HEK293 (cell line): Measurements from ENCODE around the gene GSG1L.

Experiments used
- CTCF ChIA-PET: fragments of 350-600 bp; formaldehyde crosslinking; extraction: SDS; loops from one replicate; lab custom pipeline; 2021; ENCODE audit warnings: antibody characterized with exemption; lab: Yijun Ruan, JAX
- POLR2A ChIA-PET: fragments of 300-600 bp; formaldehyde crosslinking; extraction: SDS; loops from one replicate; lab custom pipeline; 2020; ENCODE audit warnings: antibody characterized with exemption, inconsistent platforms; lab: Yijun Ruan, JAX
- H3K27ac ChIP-seq: fragments of 200-500 bp; sonication (Bioruptor generic); 2 replicates; pipeline ENCODE4 v1.5.1; 2014; ENCODE audit warnings: low read depth, low read length, control low read depth, inconsistent platforms; ENCODE audit errors: extremely low read depth
- H3K36me3 ChIP-seq, 2 experiments: fragments of 200-500 bp in 1 of 2; sonication (Bioruptor generic) in 1 of 2; 1 replicate in 1 of 2; 2 replicates in 1 of 2; pipeline ENCODE4 v1.5.1; 2014 to 2017; ENCODE audit warnings: inconsistent platforms in 2 of 2, low read length in 2 of 2; ENCODE audit not compliant: control insufficient read depth in 2 of 2, insufficient read depth in 1 of 2
- H3K4me1 ChIP-seq: fragments of 200-500 bp; sonication (Bioruptor generic); 2 replicates; pipeline ENCODE4 v1.5.1; 2014; ENCODE audit warnings: mild to moderate bottlenecking, low read length, inconsistent platforms; ENCODE audit not compliant: control insufficient read depth, insufficient read depth
- H3K4me3 ChIP-seq: 2 replicates; pipeline ENCODE4 v1.5.1; 2011; ENCODE audit warnings: low read depth, mild to moderate bottlenecking, control low read depth, low read length, moderate library complexity
- H3K9me3 ChIP-seq: fragments of 200-500 bp; sonication (Bioruptor generic); 2 replicates; pipeline ENCODE4 v1.5.1; 2014; ENCODE audit warnings: low read depth, low read length, inconsistent platforms; ENCODE audit not compliant: control insufficient read depth, insufficient read depth
- BCL11B ChIP-seq: fragments of 450-650 bp; formaldehyde crosslinking; IDR thresholded peaks from 2 replicates; pipeline ENCODE4 v1.5.1; 2016; ENCODE audit warnings: low read depth, missing biosample characterization, missing genetic modification characterization
- EGR2 ChIP-seq: fragments of 450-650 bp; formaldehyde crosslinking; IDR thresholded peaks from 2 replicates; pipeline ENCODE4 v1.5.1; 2016; ENCODE audit warnings: low read depth, missing biosample characterization, missing genetic modification characterization
- MEIS1 ChIP-seq: sonication (generic); formaldehyde crosslinking; IDR thresholded peaks from 2 replicates; pipeline ENCODE4 v1.8.1; 2022; ENCODE audit warnings: missing genetic modification reagents, mild to moderate bottlenecking, borderline replicate concordance
- PRDM1 ChIP-seq: fragments of 450-650 bp; formaldehyde crosslinking; IDR thresholded peaks from 2 replicates; pipeline ENCODE4; 2016; ENCODE audit warnings: missing biosample characterization, missing genetic modification characterization
- TCF7L2 ChIP-seq: IDR thresholded peaks from 2 replicates; pipeline ENCODE4 v1.6.1; 2011; ENCODE audit warnings: low read depth, mild to moderate bottlenecking, inconsistent platforms, low read length, moderate library complexity, borderline replicate concordance
- WT1 ChIP-seq: fragments of 450-650 bp; formaldehyde crosslinking; IDR thresholded peaks from 2 replicates; pipeline ENCODE4 v1.5.1; 2016; ENCODE audit warnings: missing biosample characterization, missing genetic modification characterization
- ZBTB1 ChIP-seq: fragments of 450-650 bp; formaldehyde crosslinking; IDR thresholded peaks from 2 replicates; pipeline ENCODE4 v1.5.1; 2016; ENCODE audit warnings: missing biosample characterization, missing genetic modification characterization
- ZBTB17 ChIP-seq: fragments of 450-650 bp; formaldehyde crosslinking; IDR thresholded peaks from 2 replicates; pipeline ENCODE4 v1.5.1; 2016; ENCODE audit warnings: missing biosample characterization, missing genetic modification characterization
- ZBTB48 ChIP-seq: fragments of 450-650 bp; formaldehyde crosslinking; IDR thresholded peaks from 2 replicates; pipeline ENCODE4 v1.5.1; 2016; ENCODE audit warnings: missing biosample characterization, missing genetic modification characterization
- ZFP41 ChIP-seq: fragments of 450-650 bp; formaldehyde crosslinking; IDR thresholded peaks from 2 replicates; pipeline ENCODE4 v1.5.1; 2016; ENCODE audit warnings: missing biosample characterization, missing genetic modification characterization, borderline replicate concordance
- ZNF16 ChIP-seq: fragments of 450-650 bp; formaldehyde crosslinking; IDR thresholded peaks from 2 replicates; pipeline ENCODE4 v1.5.1; 2016; ENCODE audit warnings: low read depth, missing biosample characterization, missing genetic modification characterization
- ZNF169 ChIP-seq: fragments of 450-650 bp; formaldehyde crosslinking; IDR thresholded peaks from 2 replicates; pipeline ENCODE4 v1.5.1; 2016; ENCODE audit warnings: missing biosample characterization, missing genetic modification characterization
- ZNF2 ChIP-seq: fragments of 450-650 bp; formaldehyde crosslinking; IDR thresholded peaks from 2 replicates; pipeline ENCODE4 v1.5.1; 2016; ENCODE audit warnings: missing biosample characterization, missing genetic modification characterization
- ZNF202 ChIP-seq: fragments of 450-650 bp; formaldehyde crosslinking; IDR thresholded peaks from 2 replicates; pipeline ENCODE4 v1.5.1; 2016; ENCODE audit warnings: missing biosample characterization, missing genetic modification characterization, borderline replicate concordance
- ZNF24 ChIP-seq: fragments of 450-650 bp; formaldehyde crosslinking; IDR thresholded peaks from 2 replicates; pipeline ENCODE4 v1.5.1; 2016; ENCODE audit warnings: missing biosample characterization, missing genetic modification characterization
- ZNF302 ChIP-seq: fragments of 450-650 bp; formaldehyde crosslinking; IDR thresholded peaks from 2 replicates; pipeline ENCODE4 v1.5.1; 2016; ENCODE audit warnings: missing biosample characterization, missing genetic modification characterization, low read depth
- ZNF311 ChIP-seq: fragments of 450-650 bp; formaldehyde crosslinking; IDR thresholded peaks from 2 replicates; pipeline ENCODE4 v1.5.1; 2017; ENCODE audit warnings: missing biosample characterization, missing genetic modification characterization, borderline replicate concordance
- ZNF341 ChIP-seq: fragments of 450-650 bp; formaldehyde crosslinking; IDR thresholded peaks from 2 replicates; pipeline ENCODE4; 2016; ENCODE audit warnings: low read depth, missing biosample characterization, missing genetic modification characterization
- ZNF37A ChIP-seq: fragments of 450-650 bp; IDR thresholded peaks from 2 replicates; pipeline ENCODE4 v1.5.1; 2018; ENCODE audit warnings: missing biosample characterization, missing genetic modification characterization
- ZNF501 ChIP-seq: fragments of 450-650 bp; formaldehyde crosslinking; IDR thresholded peaks from 2 replicates; pipeline ENCODE4 v1.5.1; 2016; ENCODE audit warnings: missing biosample characterization, missing genetic modification characterization
- ZNF513 ChIP-seq: fragments of 450-650 bp; IDR thresholded peaks from 2 replicates; pipeline ENCODE4 v1.5.1; 2018; ENCODE audit warnings: missing biosample characterization, missing genetic modification characterization
- ZNF549 ChIP-seq: fragments of 450-650 bp; IDR thresholded peaks from 2 replicates; pipeline ENCODE4 v1.5.1; 2018; ENCODE audit warnings: missing biosample characterization, missing genetic modification characterization, mild to moderate bottlenecking, inconsistent platforms, moderate library complexity
- ZNF558 ChIP-seq: fragments of 450-650 bp; formaldehyde crosslinking; IDR thresholded peaks from 2 replicates; pipeline ENCODE4 v1.5.1; 2016; ENCODE audit warnings: missing biosample characterization, missing genetic modification characterization
- ZNF561 ChIP-seq: fragments of 450-650 bp; IDR thresholded peaks from 2 replicates; pipeline ENCODE4 v1.5.1; 2018; ENCODE audit warnings: missing biosample characterization, missing genetic modification characterization, borderline replicate concordance
- ZNF571 ChIP-seq: fragments of 450-650 bp; formaldehyde crosslinking; IDR thresholded peaks from 2 replicates; pipeline ENCODE4 v1.5.0; 2017; ENCODE audit warnings: missing biosample characterization, missing genetic modification characterization
- ZNF660 ChIP-seq: fragments of 450-650 bp; IDR thresholded peaks from 2 replicates; pipeline ENCODE4 v1.5.1; 2018; ENCODE audit warnings: missing biosample characterization, mild to moderate bottlenecking, missing genetic modification characterization
- ZNF747 ChIP-seq: fragments of 450-650 bp; formaldehyde crosslinking; IDR thresholded peaks from 2 replicates; pipeline ENCODE4 v1.5.1; 2016; ENCODE audit warnings: missing biosample characterization, missing genetic modification characterization
- TF ChIP-seq, protein P1 (sequence below): fragments of 450-650 bp; formaldehyde crosslinking; IDR thresholded peaks from 2 replicates; pipeline ENCODE4 v1.5.1; 2016; ENCODE audit warnings: missing biosample characterization, missing genetic modification characterization
- TF ChIP-seq, protein P2 (sequence below): fragments of 450-650 bp; formaldehyde crosslinking; IDR thresholded peaks from 2 replicates; pipeline ENCODE4 v1.5.1; 2016; ENCODE audit warnings: missing biosample characterization, missing genetic modification characterization
- TF ChIP-seq, protein P3 (sequence below): fragments of 450-650 bp; formaldehyde crosslinking; IDR thresholded peaks from 2 replicates; pipeline ENCODE4 v1.5.1; 2016; ENCODE audit warnings: missing biosample characterization, missing genetic modification characterization

The GSG1L gene

DNA sequence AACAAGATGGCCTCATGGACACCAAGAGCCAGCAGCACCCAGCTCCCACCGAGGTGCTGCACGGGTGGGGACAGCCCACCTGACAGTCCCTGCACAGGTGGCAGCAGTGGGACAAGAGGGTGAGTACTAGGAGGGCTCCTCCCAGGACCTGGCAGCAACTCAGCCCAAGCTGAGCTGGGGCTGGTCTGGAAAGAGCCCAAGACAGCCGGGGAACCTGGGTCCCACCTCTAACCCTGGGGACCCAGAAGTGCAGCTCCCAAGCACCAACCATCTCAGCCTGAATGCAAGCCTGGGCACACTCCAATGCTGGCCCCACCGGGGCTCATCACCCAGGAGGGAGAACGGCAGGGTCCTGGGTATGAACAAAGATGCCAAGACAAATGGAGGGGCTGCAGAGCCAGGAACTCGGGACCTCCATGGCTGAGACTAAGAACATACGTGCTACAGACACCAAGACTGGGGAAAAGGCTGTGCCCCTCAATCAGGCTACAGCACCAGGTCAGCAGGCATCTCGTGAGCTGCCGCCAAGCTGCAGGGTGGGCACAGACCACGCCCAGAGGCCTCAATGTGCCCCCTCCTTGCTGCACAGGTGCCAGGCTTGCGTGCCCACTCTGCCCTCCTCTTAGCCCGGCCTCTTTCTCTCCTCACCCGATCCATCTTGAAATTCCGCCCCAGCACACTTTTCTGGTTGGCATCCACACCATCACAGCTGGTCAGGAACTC is 37.5 kb upstream of the GSG1L start:
- POLR2A ChIA-PET, result no interaction called here
- peaks cover 8 to 90% of the 10 kb centered on the region in 2 experiments; a peak in 2 of 3 replicates for H3K36me3 ChIP-seq
- H3K9me3 ChIP-seq, result no peaks in the 10 kb centered on the region
- no peak overlapping the region for H3K27ac ChIP-seq
- CTCF ChIA-PET, result interaction anchor here (0.6 to 1.2 kb wide), 4 partner anchors 10 to 30 kb away, joined by 3 to 4 read pairs (median 3); no protein-coding TSS in a partner anchor
- no peaks in the 10 kb centered on the region for H3K4me1 ChIP-seq
- TF ChIP-seq ZNF24 (tag by site-specific recombination) (no peak), ZNF558 (no peak), ZNF513 (no peak), ZNF302 (tag by site-specific recombination) (no peak), ZNF37A (tag by site-specific recombination) (no peak), ZNF571 (no peak), ZNF2 (tag by site-specific recombination) (no peak), TCF7L2 (no peak), WT1 (tag by site-specific recombination) (no peak), ZNF660 (tag by site-specific recombination) (no peak), ZNF169 (tag by site-specific recombination) (no peak), PRDM1 (tag by site-specific recombination) (no peak), ZNF311 (no peak), ZNF202 (tag by site-specific recombination) (no peak)
- TF ChIP-seq, protein P1, sequence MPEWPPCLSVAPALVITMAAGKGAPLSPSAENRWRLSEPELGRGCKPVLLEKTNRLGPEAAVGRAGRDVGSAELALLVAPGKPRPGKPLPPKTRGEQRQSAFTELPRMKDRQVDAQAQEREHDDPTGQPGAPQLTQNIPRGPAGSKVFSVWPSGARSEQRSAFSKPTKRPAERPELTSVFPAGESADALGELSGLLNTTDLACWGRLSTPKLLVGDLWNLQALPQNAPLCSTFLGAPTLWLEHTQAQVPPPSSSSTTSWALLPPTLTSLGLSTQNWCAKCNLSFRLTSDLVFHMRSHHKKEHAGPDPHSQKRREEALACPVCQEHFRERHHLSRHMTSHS, result no peak
- TF ChIP-seq, protein P2, sequence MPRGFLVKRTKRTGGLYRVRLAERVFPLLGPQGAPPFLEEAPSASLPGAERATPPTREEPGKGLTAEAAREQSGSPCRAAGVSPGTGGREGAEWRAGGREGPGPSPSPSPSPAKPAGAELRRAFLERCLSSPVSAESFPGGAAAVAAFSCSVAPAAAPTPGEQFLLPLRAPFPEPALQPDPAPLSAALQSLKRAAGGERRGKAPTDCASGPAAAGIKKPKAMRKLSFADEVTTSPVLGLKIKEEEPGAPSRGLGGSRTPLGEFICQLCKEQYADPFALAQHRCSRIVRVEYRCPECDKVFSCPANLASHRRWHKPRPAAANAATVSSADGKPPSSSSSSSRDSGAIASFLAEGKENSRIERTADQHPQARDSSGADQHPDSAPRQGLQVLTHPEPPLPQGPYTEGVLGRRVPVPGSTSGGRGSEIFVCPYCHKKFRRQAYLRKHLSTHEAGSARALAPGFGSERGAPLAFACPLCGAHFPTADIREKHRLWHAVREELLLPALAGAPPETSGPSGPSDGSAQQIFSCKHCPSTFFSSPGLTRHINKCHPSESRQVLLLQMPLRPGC (tag by site-specific recombination), result no peak
- no peak overlapping the region for H3K4me3 ChIP-seq

DNA sequence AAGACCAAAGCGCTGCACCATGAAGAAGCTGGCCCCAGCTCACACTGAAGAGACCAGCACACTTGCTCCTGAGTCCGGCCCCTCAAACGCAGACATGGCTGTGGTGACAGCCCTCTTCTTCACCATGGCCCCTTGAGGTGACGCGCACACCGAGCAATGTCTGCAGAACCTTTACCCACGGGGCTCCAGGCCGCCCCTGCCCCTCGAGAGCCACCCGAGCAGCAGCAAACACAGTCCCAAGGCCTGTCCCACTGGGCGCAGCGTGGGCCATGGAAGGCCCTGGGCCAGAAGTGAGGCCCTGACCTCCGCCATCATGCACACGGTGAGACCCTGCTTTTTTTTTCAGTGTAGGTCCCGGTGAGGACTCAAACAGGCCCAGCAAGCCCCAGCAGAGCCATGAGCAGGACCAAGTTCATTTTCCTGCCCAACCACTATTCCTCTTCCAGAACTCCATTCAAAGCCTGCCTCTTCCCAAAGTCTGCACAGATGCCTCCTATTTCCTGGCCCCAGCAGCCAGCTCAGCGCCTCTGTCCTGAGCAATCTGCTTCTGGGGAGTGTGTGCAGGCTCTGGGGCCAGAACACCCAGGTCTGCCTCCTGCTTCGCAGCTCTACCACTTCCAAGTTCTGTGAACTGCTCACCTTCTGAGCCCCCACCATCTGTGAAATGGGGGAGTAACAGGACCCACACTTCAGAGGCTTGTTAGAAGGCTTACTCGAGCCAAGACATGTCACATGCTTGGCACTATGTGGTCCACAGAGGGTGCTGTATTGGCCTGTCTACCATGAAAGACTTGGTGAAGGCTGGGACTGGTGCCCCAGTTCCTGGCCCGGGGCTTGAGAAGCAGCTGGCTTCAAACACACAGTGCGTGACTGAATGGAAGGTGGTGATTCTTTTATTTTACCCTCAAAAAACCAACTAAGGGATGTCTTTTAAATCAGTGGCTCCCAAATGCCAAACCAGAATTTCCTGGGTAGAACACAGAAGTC is 35.7 kb upstream of the GSG1L start:
- H3K36me3 ChIP-seq, result peaks cover 8 to 72% of the 10 kb centered on the region in 2 experiments; a peak in 2 of 3 replicates
- ChIA-PET POLR2A (interaction anchor here (0.5 kb wide), 1 partner anchor 9 kb away, joined by 3 read pairs; no protein-coding TSS in a partner anchor), CTCF (interaction anchor here (0.7 to 1.2 kb wide), 2 partner anchors 8 to 352 kb away, joined by 3 read pairs; no protein-coding TSS in a partner anchor)
- TF ChIP-seq BCL11B (no peak), ZNF341 (tag by site-specific recombination) (no peak), ZNF16 (tag by site-specific recombination) (no peak), ZNF747 (tag by site-specific recombination) (no peak), MEIS1 (CRISPR knock-in tag) (no peak), ZBTB48 (tag by site-specific recombination) (no peak), ZNF561 (tag by site-specific recombination) (no peak), ZNF501 (tag by site-specific recombination) (no peak), ZBTB17 (tag by site-specific recombination) (no peak), ZFP41 (tag by site-specific recombination) (no peak), ZNF549 (no peak), EGR2 (tag by site-specific recombination) (no peak), ZBTB1 (tag by site-specific recombination) (no peak)
- TF ChIP-seq, protein P3, sequence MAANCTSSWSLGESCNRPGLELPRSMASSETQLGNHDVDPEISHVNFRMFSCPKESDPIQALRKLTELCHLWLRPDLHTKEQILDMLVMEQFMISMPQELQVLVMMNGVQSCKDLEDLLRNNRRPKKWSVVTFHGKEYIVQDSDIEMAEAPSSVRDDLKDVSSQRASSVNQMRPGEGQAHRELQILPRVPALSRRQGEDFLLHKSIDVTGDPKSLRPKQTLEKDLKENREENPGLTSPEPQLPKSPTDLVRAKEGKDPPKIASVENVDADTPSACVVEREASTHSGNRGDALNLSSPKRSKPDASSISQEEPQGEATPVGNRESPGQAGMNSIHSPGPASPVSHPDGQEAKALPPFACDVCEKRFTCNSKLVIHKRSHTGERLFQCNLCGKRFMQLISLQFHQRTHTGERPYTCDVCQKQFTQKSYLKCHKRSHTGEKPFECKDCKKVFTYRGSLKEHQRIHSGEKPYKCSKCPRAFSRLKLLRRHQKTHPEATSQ (tag by site-specific recombination), result no peak
- H3K4me3 ChIP-seq, result no peak overlapping the region
- no peak overlapping the region for H3K27ac ChIP-seq
- H3K9me3 ChIP-seq, result no peaks in the 10 kb centered on the region
- no peaks in the 10 kb centered on the region for H3K4me1 ChIP-seq
